Germinal center (tissue), 1 donor: ENCODE data around the gene RCN2.
"Not testable (repeated sequence)": the region's sequence is repeated elsewhere in the genome, so short reads cannot be mapped to it uniquely, and the experiment has no call there.

Experiments
- DNase-seq: peaks from one replicate; pipeline ENCODE4 v3.0.0; 2012; ENCODE audit warnings: mixed read lengths, low spot score

RCN2 gene

GRCh38 chr15:76932135-76932966 is 802 bp downstream of the RCN2 start:
- no peak for DNase-seq

- peak; percentile 18 for DNase-seq
Observed at GRCh38 chr15:76935620-76936019, 4.1 kb downstream of the RCN2 start.

- no peak for DNase-seq
Observed at GRCh38 chr15:76936671-76937070, 5.1 kb downstream of the RCN2 start.

GRCh38 chr15:76938752-76939151 is 7.2 kb downstream of the RCN2 start:
- DNase-seq, result no peak

GRCh38 chr15:76939715-76940114 is 8.2 kb downstream of the RCN2 start:
- DNase-seq, result no peak

- DNase-seq, result no peak
Observed at GRCh38 chr15:76941636-76942035, 10.1 kb downstream of the RCN2 start.

GRCh38 chr15:76942331-76942730 is 10.8 kb downstream of the RCN2 start:
- no peak for DNase-seq

- DNase-seq, result no peak
Observed at GRCh38 chr15:76945494-76946093, 14.0 kb downstream of the RCN2 start.

GRCh38 chr15:76947454-76947853 is 15.9 kb downstream of the RCN2 start:
- no peak for DNase-seq

GRCh38 chr15:76951220-76951619 is 19.7 kb downstream of the RCN2 start:
- no peak for DNase-seq

GRCh38 chr15:76953913-76954312 is 22.4 kb downstream of the RCN2 start:
- no peak for DNase-seq

- DNase-seq, result no peak
Observed at GRCh38 chr15:76954744-76955143, 23.2 kb downstream of the RCN2 start.

GRCh38 chr15:76961268-76962011 is 29.9 kb downstream of the RCN2 start:
- no peak for DNase-seq

- peak; percentile 24 for DNase-seq
Observed at GRCh38 chr15:76962337-76963013, 30.9 kb downstream of the RCN2 start.

GRCh38 chr15:76963596-76963995 is 32.0 kb downstream of the RCN2 start:
- DNase-seq, result no peak

- no peak for DNase-seq
Observed at GRCh38 chr15:76964157-76964556, 32.6 kb downstream of the RCN2 start.

- not testable (repeated sequence) for DNase-seq
Observed at GRCh38 chr15:76966051-76966450, 34.5 kb downstream of the RCN2 start.

GRCh38 chr15:76967067-76967466 is 35.5 kb downstream of the RCN2 start:
- no peak for DNase-seq

- DNase-seq, result no peak
Observed at GRCh38 chr15:76968306-76968705, 36.8 kb downstream of the RCN2 start.

GRCh38 chr15:76972389-76973361 is 41.1 kb downstream of the RCN2 start:
- no peak for DNase-seq

GRCh38 chr15:76973362-76973743 is 41.8 kb downstream of the RCN2 start:
- peak; percentile 35 for DNase-seq
